ENCODE results near the gene SMYD4.

GRCh38 chr17:1843947-1844346 is 14.2 kb upstream of the SMYD4 start:
- TF ChIP-seq POLR2AphosphoS5 (IDR thresholded peaks at IDR 0.05; ENCODE audit: low read depth), result no peak
- TF ChIP-seq, protein P1, sequence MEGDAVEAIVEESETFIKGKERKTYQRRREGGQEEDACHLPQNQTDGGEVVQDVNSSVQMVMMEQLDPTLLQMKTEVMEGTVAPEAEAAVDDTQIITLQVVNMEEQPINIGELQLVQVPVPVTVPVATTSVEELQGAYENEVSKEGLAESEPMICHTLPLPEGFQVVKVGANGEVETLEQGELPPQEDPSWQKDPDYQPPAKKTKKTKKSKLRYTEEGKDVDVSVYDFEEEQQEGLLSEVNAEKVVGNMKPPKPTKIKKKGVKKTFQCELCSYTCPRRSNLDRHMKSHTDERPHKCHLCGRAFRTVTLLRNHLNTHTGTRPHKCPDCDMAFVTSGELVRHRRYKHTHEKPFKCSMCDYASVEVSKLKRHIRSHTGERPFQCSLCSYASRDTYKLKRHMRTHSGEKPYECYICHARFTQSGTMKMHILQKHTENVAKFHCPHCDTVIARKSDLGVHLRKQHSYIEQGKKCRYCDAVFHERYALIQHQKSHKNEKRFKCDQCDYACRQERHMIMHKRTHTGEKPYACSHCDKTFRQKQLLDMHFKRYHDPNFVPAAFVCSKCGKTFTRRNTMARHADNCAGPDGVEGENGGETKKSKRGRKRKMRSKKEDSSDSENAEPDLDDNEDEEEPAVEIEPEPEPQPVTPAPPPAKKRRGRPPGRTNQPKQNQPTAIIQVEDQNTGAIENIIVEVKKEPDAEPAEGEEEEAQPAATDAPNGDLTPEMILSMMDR (IDR thresholded peaks at IDR 0.05; ENCODE audit: insufficient read depth, low read length), result no peak
